ENCODE measurements around the gene ADCY3. TPM values are rescaled to one million over a fixed set of nuclear protein-coding genes. Genes with fewer than 3 reads are reported as not detected.

Gene ADCY3
- total RNA-seq, 1 donor from 2014 or later = 46.2 TPM

- peaks cover 3% of the 10 kb centered on the region for H3K27me3 Mint-ChIP-seq
- peaks cover 19% of the 10 kb centered on the region for H3K4me1 Mint-ChIP-seq (ENCODE audit: unreplicated experiment)
- no peak overlapping the region for H3K27ac Mint-ChIP-seq
- no peaks in the 10 kb centered on the region for H3K9me3 Mint-ChIP-seq
- no peak overlapping the region for H3K4me3 Mint-ChIP-seq
- TF ChIP-seq CTCF (conservative IDR thresholded peaks at IDR 0.05) = no peak
- no peak for DNase-seq (ENCODE audit: extremely low spot score, unreplicated experiment)
- peaks cover 8% of the 10 kb centered on the region for H3K36me3 Mint-ChIP-seq
Measured at GRCh38 chr2:24828238-24828996, 91.6 kb downstream of the ADCY3 start.

- peaks cover 10% of the 10 kb centered on the region for H3K4me1 Mint-ChIP-seq (ENCODE audit: unreplicated experiment)
- H3K36me3 Mint-ChIP-seq = peaks cover 4% of the 10 kb centered on the region
- H3K27me3 Mint-ChIP-seq = peaks cover 3% of the 10 kb centered on the region
- no peak overlapping the region for H3K4me3 Mint-ChIP-seq
- no peak for DNase-seq (ENCODE audit: extremely low spot score, unreplicated experiment)
- no peaks in the 10 kb centered on the region for H3K9me3 Mint-ChIP-seq
- peak overlapping the region; percentile 24 for H3K27ac Mint-ChIP-seq
- peak; percentile 95 for TF ChIP-seq CTCF (conservative IDR thresholded peaks at IDR 0.05)
Measured at GRCh38 chr2:24827321-24828237, 92.5 kb downstream of the ADCY3 start.

- H3K36me3 Mint-ChIP-seq = peaks cover 4% of the 10 kb centered on the region
- DNase-seq (ENCODE audit: extremely low spot score, unreplicated experiment) = no peak
- no peak for TF ChIP-seq CTCF (conservative IDR thresholded peaks at IDR 0.05)
- H3K27ac Mint-ChIP-seq = no peak overlapping the region
- H3K4me1 Mint-ChIP-seq (ENCODE audit: unreplicated experiment) = peaks cover 6% of the 10 kb centered on the region
- H3K9me3 Mint-ChIP-seq = no peaks in the 10 kb centered on the region
- H3K4me3 Mint-ChIP-seq = no peak overlapping the region
- H3K27me3 Mint-ChIP-seq = peaks cover 3% of the 10 kb centered on the region
Measured at GRCh38 chr2:24826773-24827145, 93.3 kb downstream of the ADCY3 start.

- peaks cover 3% of the 10 kb centered on the region for H3K27me3 Mint-ChIP-seq
- peak; percentile 63 for DNase-seq (ENCODE audit: extremely low spot score, unreplicated experiment)
- H3K36me3 Mint-ChIP-seq = peaks cover 5% of the 10 kb centered on the region
- H3K4me1 Mint-ChIP-seq (ENCODE audit: unreplicated experiment) = peaks cover 6% of the 10 kb centered on the region
- H3K9me3 Mint-ChIP-seq = no peaks in the 10 kb centered on the region
- no peak for TF ChIP-seq CTCF (conservative IDR thresholded peaks at IDR 0.05)
- H3K27ac Mint-ChIP-seq = no peak overlapping the region
- H3K4me3 Mint-ChIP-seq = no peak overlapping the region
Measured at GRCh38 chr2:24825883-24826772, 93.9 kb downstream of the ADCY3 start.

All from type B pancreatic cell (in vitro differentiated cells).